IgD-negative memory B cell (primary cell): ENCODE data around the gene DCTN3. TPM values are rescaled to one million over a fixed set of nuclear protein-coding genes. Genes with fewer than 3 reads are reported as not detected.

ENCODE experiments used
- H3K27ac Mint-ChIP-seq, 3 donors: one replicate each; pipeline ENCODE4 v1.8.0; 2020 to 2022; ENCODE audit warnings: mild to moderate bottlenecking in 3 of 3, mixed read lengths in 3 of 3, moderate library complexity in 1 of 3
- H3K27me3 Mint-ChIP-seq: one replicate; pipeline ENCODE4 v1.8.0; 2021; ENCODE audit warnings: mixed read lengths
- H3K36me3 Mint-ChIP-seq: one replicate; pipeline ENCODE4 v1.8.0; 2020; ENCODE audit warnings: mild to moderate bottlenecking, mixed read lengths
- H3K4me1 Mint-ChIP-seq, 3 donors: one replicate each; pipeline ENCODE4 v1.8.0; 2020 to 2022; ENCODE audit warnings: mixed read lengths in 3 of 3, mild to moderate bottlenecking in 1 of 3
- H3K4me3 Mint-ChIP-seq, 4 donors: one replicate each; pipeline ENCODE4 v1.8.0; 2020 to 2022; ENCODE audit warnings: mild to moderate bottlenecking in 4 of 4, mixed read lengths in 4 of 4, moderate library complexity in 3 of 4
- H3K9me3 Mint-ChIP-seq, 3 donors: one replicate each; pipeline ENCODE4 v1.8.0; 2020 to 2021; ENCODE audit warnings: mixed read lengths in 3 of 3, mild to moderate bottlenecking in 1 of 3
- polyA plus RNA-seq: library from polyadenylated mRNA; unstranded; fragments of 300-500 nt; fragmentation: Illumina TruSeq; gene quantifications from one replicate; pipeline ENCODE4 v1.2.3, GENCODE V29; 2021

DCTN3 gene
- polyA plus RNA-seq, result 113 TPM

- H3K4me1 Mint-ChIP-seq, result peaks cover 20 to 27% (median 22%) of the 10 kb centered on the region in 3 donors
- H3K4me3 Mint-ChIP-seq, result peak within 1 kb of the TSS; percentile 87 to 94 (median 94)
- H3K27ac Mint-ChIP-seq, result peak within 1 kb of the TSS; percentile 6 to 93 (median 62)
- peaks cover 0 to 2% (median 0%) of the 10 kb centered on the region in 3 donors for H3K9me3 Mint-ChIP-seq
- H3K36me3 Mint-ChIP-seq, result peaks cover 6% of the 10 kb centered on the region
- H3K27me3 Mint-ChIP-seq, result peaks cover 32% of the 10 kb centered on the region
These were observed at the start of gene DCTN3 for GRCh38 chr9:34620061-34620994. TSS of gene DCTN3 (minus strand) at chr9:34620495. CDS start at chr9:34620464, 31 bp downstream.

- Mint-ChIP-seq H3K4me3 (peak overlapping the region; percentile 87 to 98 (median 94)), H3K27me3 (no peaks in the 10 kb centered on the region), H3K4me1 (peaks cover 10 to 18% (median 16%) of the 10 kb centered on the region in 3 donors), H3K27ac (peak overlapping the region; percentile 96 to 97 (median 96)), H3K36me3 (peaks cover 6% of the 10 kb centered on the region), H3K9me3 (peaks cover 4 to 9% (median 7%) of the 10 kb centered on the region in 3 donors)
These were observed 45.3 kb upstream of the DCTN3 start for GRCh38 chr9:34665381-34666250.

- Mint-ChIP-seq H3K27me3 (no peaks in the 10 kb centered on the region), H3K27ac (peak overlapping the region; percentile 90 to 97 (median 96)), H3K36me3 (peaks cover 6% of the 10 kb centered on the region), H3K4me1 (peaks cover 10 to 18% (median 16%) of the 10 kb centered on the region in 3 donors), H3K4me3 (peak overlapping the region; percentile 87 to 98 (median 94)), H3K9me3 (peaks cover 4 to 7% (median 5%) of the 10 kb centered on the region in 3 donors)
These were observed 44.7 kb upstream of the DCTN3 start for GRCh38 chr9:34665067-34665380.

DNA sequence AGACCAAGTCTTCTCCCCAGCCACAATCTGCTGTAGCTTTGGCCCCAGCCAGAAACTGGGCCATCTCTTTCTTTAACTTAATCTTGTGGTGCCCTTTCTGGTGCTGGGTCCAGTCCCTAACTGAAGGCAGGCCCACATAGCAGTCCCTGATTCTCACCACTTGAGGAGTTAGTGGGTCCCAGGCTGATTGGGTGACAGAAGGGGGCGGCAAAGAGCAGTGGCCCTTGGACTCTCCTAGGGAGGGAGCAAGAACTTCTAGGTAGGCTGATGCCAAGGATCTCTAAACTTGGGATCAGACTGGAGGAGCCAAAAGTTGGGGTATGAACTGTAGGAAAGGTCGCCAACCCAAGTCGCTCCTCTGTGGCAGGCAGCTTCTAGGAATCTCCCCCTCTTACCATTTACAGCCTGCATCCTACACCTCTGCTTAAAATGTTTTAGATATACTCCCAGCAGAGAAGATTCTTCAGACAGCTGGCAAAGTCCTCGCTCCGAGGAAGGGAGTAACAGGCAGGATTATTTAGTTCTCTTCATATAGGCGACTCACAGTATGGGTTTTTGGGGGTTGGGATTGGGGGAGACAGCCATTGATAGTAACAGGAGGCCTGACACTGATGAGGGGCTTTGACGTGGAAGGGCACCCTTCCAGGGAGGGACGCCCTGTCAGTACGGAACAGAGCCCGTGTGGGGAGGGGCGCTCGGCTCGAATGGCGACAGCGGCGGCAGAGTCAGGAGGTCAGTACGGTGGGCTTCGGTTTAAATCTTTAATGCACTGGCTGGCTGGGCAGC, 44.2 kb upstream of the DCTN3 start:
- H3K9me3 Mint-ChIP-seq, result peaks cover 0 to 5% (median 3%) of the 10 kb centered on the region in 3 donors
- H3K4me1 Mint-ChIP-seq, result peaks cover 10 to 18% (median 16%) of the 10 kb centered on the region in 3 donors
- H3K27ac Mint-ChIP-seq, result peak overlapping the region; percentile 85 to 96 (median 90)
- H3K27me3 Mint-ChIP-seq, result no peaks in the 10 kb centered on the region
- peaks cover 6% of the 10 kb centered on the region for H3K36me3 Mint-ChIP-seq
- peak overlapping the region; percentile 87 to 96 (median 93) for H3K4me3 Mint-ChIP-seq

DNA sequence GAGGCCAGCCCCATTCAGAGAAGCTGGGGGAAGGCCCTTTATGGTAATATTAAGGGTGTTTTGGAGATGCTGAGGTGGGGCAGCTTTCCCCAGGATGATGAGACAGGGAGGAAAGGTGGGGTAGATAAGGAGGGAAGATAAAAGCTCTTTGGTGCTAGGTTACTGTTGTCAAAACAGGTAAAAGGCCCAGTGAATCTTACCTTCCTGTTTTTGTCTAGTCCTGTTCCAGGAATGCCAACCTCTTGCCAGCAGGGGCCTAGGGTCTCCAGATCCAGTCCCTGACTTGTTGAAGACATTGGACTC, 43.0 kb upstream of the DCTN3 start:
- H3K4me3 Mint-ChIP-seq, result peak overlapping the region in 1 of 4 donors; percentile 17
- no peak overlapping the region for H3K27ac Mint-ChIP-seq
- H3K36me3 Mint-ChIP-seq, result peaks cover 1% of the 10 kb centered on the region
- no peaks in the 10 kb centered on the region for H3K27me3 Mint-ChIP-seq
- H3K9me3 Mint-ChIP-seq, result no peaks in the 10 kb centered on the region
- peaks cover 10 to 18% (median 16%) of the 10 kb centered on the region in 3 donors for H3K4me1 Mint-ChIP-seq

- H3K4me1 Mint-ChIP-seq, result peaks cover 10 to 18% (median 16%) of the 10 kb centered on the region in 3 donors
- H3K27ac Mint-ChIP-seq, result no peak within 1 kb of the TSS
- H3K9me3 Mint-ChIP-seq, result no peaks in the 10 kb centered on the region
- peak within 1 kb of the TSS in 2 of 4 donors; percentile 12 to 72 for H3K4me3 Mint-ChIP-seq
- H3K27me3 Mint-ChIP-seq, result no peaks in the 10 kb centered on the region
- H3K36me3 Mint-ChIP-seq, result peaks cover 1% of the 10 kb centered on the region
These were observed 42.4 kb upstream of the DCTN3 start, which contains the start of gene CCL27 for GRCh38 chr9:34662526-34663302. TSS of gene CCL27 (minus strand) at chr9:34662657. CDS start at chr9:34662633, 24 bp downstream.

GRCh38 chr9:34659592-34660253, 39.4 kb upstream of the DCTN3 start:
- Mint-ChIP-seq H3K27me3 (no peaks in the 10 kb centered on the region), H3K4me1 (peaks cover 9 to 13% (median 11%) of the 10 kb centered on the region in 3 donors), H3K4me3 (no peak overlapping the region), H3K27ac (no peak overlapping the region), H3K36me3 (peaks cover 2% of the 10 kb centered on the region), H3K9me3 (no peaks in the 10 kb centered on the region)

DNA sequence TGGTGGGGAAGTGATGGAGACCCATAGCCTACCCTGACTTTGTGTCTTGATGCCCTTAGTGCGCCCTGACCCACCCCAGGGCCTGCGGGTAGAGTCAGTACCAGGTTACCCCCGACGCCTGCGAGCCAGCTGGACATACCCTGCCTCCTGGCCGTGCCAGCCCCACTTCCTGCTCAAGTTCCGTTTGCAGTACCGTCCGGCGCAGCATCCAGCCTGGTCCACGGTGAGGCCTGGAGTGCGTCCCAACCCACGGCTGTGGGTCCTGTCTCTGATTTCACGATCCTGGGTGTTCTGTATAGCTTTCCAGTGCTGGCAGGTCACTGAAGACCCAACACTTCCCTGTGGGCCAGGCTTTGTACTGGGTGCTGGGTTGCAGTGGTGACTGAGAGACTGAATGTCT, 38.2 kb upstream of the DCTN3 start:
- peaks cover 2% of the 10 kb centered on the region for H3K36me3 Mint-ChIP-seq
- H3K9me3 Mint-ChIP-seq, result no peaks in the 10 kb centered on the region
- H3K27ac Mint-ChIP-seq, result no peak overlapping the region
- H3K4me1 Mint-ChIP-seq, result peaks cover 0 to 6% (median 3%) of the 10 kb centered on the region in 3 donors
- no peak overlapping the region for H3K4me3 Mint-ChIP-seq
- H3K27me3 Mint-ChIP-seq, result no peaks in the 10 kb centered on the region

- Mint-ChIP-seq H3K4me3 (no peak overlapping the region), H3K4me1 (peaks cover 3 to 6% (median 5%) of the 10 kb centered on the region in 3 donors), H3K36me3 (peaks cover 2% of the 10 kb centered on the region), H3K27me3 (no peaks in the 10 kb centered on the region), H3K27ac (no peak overlapping the region), H3K9me3 (no peaks in the 10 kb centered on the region)
These were observed 36.7 kb upstream of the DCTN3 start for GRCh38 chr9:34656992-34657391.

GRCh38 chr9:34655394-34655793, 35.1 kb upstream of the DCTN3 start:
- Mint-ChIP-seq H3K27me3 (no peaks in the 10 kb centered on the region), H3K4me3 (no peak overlapping the region), H3K36me3 (peaks cover 2% of the 10 kb centered on the region), H3K4me1 (peaks cover 0 to 5% (median 3%) of the 10 kb centered on the region in 3 donors), H3K9me3 (no peaks in the 10 kb centered on the region), H3K27ac (no peak overlapping the region)

DNA sequence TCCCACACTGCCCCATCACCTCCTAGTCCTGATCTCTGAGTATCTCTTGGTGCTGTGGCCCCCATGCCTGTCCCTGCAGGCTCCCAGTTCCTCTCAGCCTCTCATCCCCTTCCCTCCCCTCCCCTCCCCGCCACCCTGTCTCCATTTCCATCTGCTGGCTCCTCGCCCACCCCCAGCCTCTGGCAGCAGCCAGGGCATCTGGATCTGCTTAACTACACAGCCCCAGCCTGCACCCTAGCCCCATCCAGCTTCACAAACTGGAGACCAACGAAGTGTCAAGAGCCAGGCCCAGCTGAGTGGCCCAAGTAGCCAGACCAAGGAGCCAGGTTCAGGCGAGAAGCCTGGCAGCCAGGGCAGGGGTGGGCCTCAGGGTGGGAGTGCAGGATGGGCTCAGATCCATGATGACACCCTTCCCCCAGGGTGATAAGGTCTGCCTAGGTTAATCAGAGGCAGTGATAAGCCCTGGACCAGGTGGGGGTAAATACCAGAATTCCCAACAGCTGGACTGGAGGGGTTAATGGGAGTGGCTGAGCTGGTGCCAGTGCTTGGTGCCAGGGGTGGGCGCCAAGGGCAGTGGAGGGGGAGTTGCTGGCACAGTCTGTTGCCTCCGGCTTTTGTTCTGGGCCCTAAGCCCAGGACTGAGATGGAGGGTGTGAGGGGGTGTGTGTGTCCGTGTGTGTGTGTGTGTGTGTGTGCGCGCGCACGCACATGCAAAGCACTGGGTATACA, 34.2 kb upstream of the DCTN3 start:
- Mint-ChIP-seq H3K9me3 (no peaks in the 10 kb centered on the region), H3K27ac (no peak overlapping the region), H3K4me3 (no peak overlapping the region), H3K36me3 (peaks cover 2% of the 10 kb centered on the region), H3K27me3 (no peaks in the 10 kb centered on the region), H3K4me1 (peaks cover 0 to 5% (median 3%) of the 10 kb centered on the region in 3 donors)

DNA sequence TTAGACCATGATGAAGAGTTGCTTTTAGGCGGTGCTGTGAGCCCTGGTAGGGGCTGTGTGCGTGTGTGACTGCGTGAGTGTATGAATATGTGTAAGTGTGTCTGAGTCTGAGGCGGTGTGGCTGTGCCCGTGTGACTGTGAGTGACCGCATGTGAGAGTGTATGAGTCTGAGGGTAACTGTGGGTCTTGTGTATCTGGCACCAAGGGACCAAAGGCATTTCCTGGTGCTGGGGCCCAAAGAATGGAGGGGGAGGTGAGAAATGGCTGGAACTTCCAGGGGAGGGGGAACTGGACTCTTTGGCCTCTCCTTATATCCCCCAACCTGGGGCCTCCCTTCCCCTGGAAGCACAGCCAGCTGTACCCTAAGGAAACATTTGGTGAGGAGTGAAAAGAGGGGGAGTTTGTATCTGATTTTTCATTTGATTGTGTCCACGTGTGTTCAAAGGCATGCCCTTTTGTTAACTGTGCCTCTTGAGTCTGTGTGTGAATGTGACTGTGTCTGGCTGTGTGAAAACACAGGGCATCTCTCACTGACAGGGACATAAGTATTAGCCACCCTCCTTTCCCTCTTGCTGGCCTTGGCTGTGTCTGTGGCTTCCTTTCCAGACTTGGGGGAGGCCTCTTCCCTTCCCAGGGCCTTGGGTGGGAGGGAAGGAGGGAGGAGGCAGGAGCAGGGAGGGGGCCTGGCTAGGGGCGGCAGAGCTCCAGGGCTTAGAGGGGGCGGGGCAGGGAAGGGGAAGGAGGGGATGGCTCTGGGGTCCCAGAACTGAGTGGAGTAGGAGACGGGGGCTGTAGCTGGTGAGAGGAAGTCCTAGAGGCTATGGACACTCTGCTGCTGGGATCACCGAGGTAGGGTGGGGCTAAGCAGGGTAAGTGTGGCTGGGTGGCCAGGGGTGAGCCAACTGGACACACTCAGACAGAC, 33.1 kb upstream of the DCTN3 start:
- no peaks in the 10 kb centered on the region for H3K27me3 Mint-ChIP-seq
- H3K4me1 Mint-ChIP-seq, result peaks cover 0 to 5% (median 3%) of the 10 kb centered on the region in 3 donors
- H3K9me3 Mint-ChIP-seq, result no peaks in the 10 kb centered on the region
- peaks cover 2% of the 10 kb centered on the region for H3K36me3 Mint-ChIP-seq
- H3K4me3 Mint-ChIP-seq, result no peak overlapping the region
- peak overlapping the region in 1 of 3 donors; percentile 79 for H3K27ac Mint-ChIP-seq
